Kidney (tissue), 14 donors: Measurements from ENCODE around the gene SMC5. TPM values are rescaled to one million over a fixed set of nuclear protein-coding genes. Genes with fewer than 3 reads are reported as not detected.

Experiments used
- DNase-seq, 5 donors: peaks; one replicate each; pipeline ENCODE4 v3.0.0-alpha.2; 2013 to 2020
- FAIRE-seq: peaks from 2 replicates; lab custom pipeline; 2012; peaks lifted over from hg19 to GRCh38; lab: Jason Lieb, UNC
- H3K27ac ChIP-seq, 2 donors: one replicate each; pipeline ENCODE4 v1.7.0; 2013; ENCODE audit warnings: low read depth in 2 of 2, low read length in 2 of 2, inconsistent platforms in 1 of 2
- H3K27me3 ChIP-seq: one replicate; pipeline ENCODE4 v1.7.1; 2013; ENCODE audit warnings: low read length, inconsistent platforms; ENCODE audit not compliant: control insufficient read depth, insufficient read depth
- H3K36me3 ChIP-seq, 3 donors: one replicate each; pipeline versions ENCODE4 v1.7.0 to v1.7.1; 2013; ENCODE audit warnings: low read length in 3 of 3, control low read depth in 1 of 3, inconsistent platforms in 1 of 3; ENCODE audit not compliant: insufficient read depth in 3 of 3, control insufficient read depth in 2 of 3
- H3K4me1 ChIP-seq, 3 donors: one replicate each; pipeline versions ENCODE4 v1.7.0 to v1.7.1; 2013; ENCODE audit warnings: low read length in 3 of 3, inconsistent platforms in 1 of 3, low read depth in 1 of 3; ENCODE audit not compliant: control insufficient read depth in 2 of 3, insufficient read depth in 2 of 3
- H3K4me3 ChIP-seq, 3 donors: one replicate each; pipeline versions ENCODE4 v1.7.0 to v1.8.1; 2013; ENCODE audit warnings: low read length in 3 of 3, control low read depth in 1 of 3, inconsistent platforms in 1 of 3
- H3K9ac ChIP-seq, 3 donors: one replicate each; pipeline versions ENCODE4 v1.7.0 to v1.7.1; 2013; ENCODE audit warnings: low read length in 3 of 3, control low read depth in 1 of 3, inconsistent platforms in 1 of 3
- H3K9me3 ChIP-seq, 3 donors: one replicate each; pipeline versions ENCODE4 v1.7.0 to v1.7.1; 2013; ENCODE audit warnings: low read length in 3 of 3, control low read depth in 1 of 3, inconsistent platforms in 1 of 3; ENCODE audit not compliant: control insufficient read depth in 2 of 3, insufficient read depth in 1 of 3
- CTCF ChIP-seq: IDR thresholded peaks from 3 replicates; pipeline ENCODE4 v1.5.1; 2012; ENCODE audit warnings: mild to moderate bottlenecking, moderate library complexity, borderline replicate concordance; ENCODE audit not compliant: insufficient read depth; ENCODE audit errors: extremely low read depth
- intact Hi-C: fragments of 100-400 bp; cut with DNase I; formaldehyde crosslinking; loops from one replicate; pipeline ENCODE4 v1.11.1; 2022
- polyA plus RNA-seq: library from polyadenylated mRNA; stranded (reverse); fragments of 350-450 nt; fragmentation: Illumina TruSeq; extraction: RNeasy Lipid Tissue Mini Kit (QIAGEN cat#74804); gene quantifications from one replicate; pipeline ENCODE4 v1.2.3, GENCODE V29; 2014; ENCODE audit warnings: low read depth, low replicate concordance; ENCODE audit not compliant: insufficient read depth
- total RNA-seq: library from RNA; stranded (reverse); fragmentation: NEBNext Ultra II Directional; extraction: Animal tissue kit (Norgen Biotek cat#: 25700); gene quantifications from one replicate; pipeline ENCODE4 v1.2.1, GENCODE V29; 2021
- donor health status: control.
- donor health status: control.
- donor health status: control.
- donor health status: control.
- donor health status: control.
- donor health status: DM: yes; HTN: yes; CAD: no.
- donor health status: Normal renal cell carcinoma (clear cell type).

Gene SMC5
- total and polyA plus RNA-seq, 2 donors from 2014 or later: 5.5 to 29.6 TPM

- peak; percentile 23 for TF ChIP-seq CTCF
- Histone ChIP-seq H3K27ac (no peak overlapping the region), H3K4me1 (peaks cover 0 to 2% (median 0%) of the 10 kb centered on the region in 3 donors), H3K36me3 (peaks cover 0 to 3% (median 0%) of the 10 kb centered on the region in 3 donors), H3K9me3 (no peaks in the 10 kb centered on the region), H3K27me3 (no peaks in the 10 kb centered on the region), H3K4me3 (no peak overlapping the region), H3K9ac (no peak overlapping the region)
- intact Hi-C loops: no loop called here
- peak in 2 of 5 donors; percentile 19 to 44 for DNase-seq
- peak; percentile 99 for FAIRE-seq
These were observed 81.8 kb downstream of the SMC5 start for GRCh38 chr9:70340572-70340971.

GRCh38 chr9:70347046-70347445 lies 88.3 kb downstream of the SMC5 start:
- Histone ChIP-seq H3K27me3 (no peaks in the 10 kb centered on the region), H3K9ac (no peak overlapping the region), H3K27ac (no peak overlapping the region), H3K36me3 (peaks cover 0 to 12% (median 2%) of the 10 kb centered on the region in 3 donors), H3K4me1 (peaks cover 0 to 2% (median 0%) of the 10 kb centered on the region in 3 donors), H3K4me3 (no peak overlapping the region), H3K9me3 (no peaks in the 10 kb centered on the region)
- peak; percentile 62 for FAIRE-seq
- no peak for TF ChIP-seq CTCF
- intact Hi-C loops: no loop called here
- peak in 2 of 5 donors; percentile 8 to 12 for DNase-seq

- intact Hi-C loops: no loop called here
- H3K36me3 ChIP-seq: peaks cover 0 to 12% (median 2%) of the 10 kb centered on the region in 3 donors
- H3K4me1 ChIP-seq: peaks cover 0 to 3% (median 0%) of the 10 kb centered on the region in 3 donors
- DNase-seq: no peak
- H3K27me3 ChIP-seq: no peaks in the 10 kb centered on the region
- no peak for TF ChIP-seq CTCF
- no peak for FAIRE-seq
- no peak overlapping the region for H3K4me3 ChIP-seq
- no peak overlapping the region for H3K9ac ChIP-seq
- no peak overlapping the region for H3K27ac ChIP-seq
- H3K9me3 ChIP-seq: no peaks in the 10 kb centered on the region
These were observed 93.6 kb downstream of the SMC5 start for GRCh38 chr9:70352356-70352755.

- H3K36me3 ChIP-seq: peaks cover 1 to 12% (median 2%) of the 10 kb centered on the region in 3 donors
- FAIRE-seq (peak; percentile 75), DNase-seq (peak in 1 of 5 donors; percentile 8)
- H3K27ac ChIP-seq: no peak overlapping the region
- TF ChIP-seq CTCF: peak; percentile 60
- H3K27me3 ChIP-seq: no peaks in the 10 kb centered on the region
- no peak overlapping the region for H3K9ac ChIP-seq
- H3K4me3 ChIP-seq: no peak overlapping the region
- intact Hi-C loops: no loop called here
- no peaks in the 10 kb centered on the region for H3K9me3 ChIP-seq
- peaks cover 0 to 3% (median 0%) of the 10 kb centered on the region in 3 donors for H3K4me1 ChIP-seq
These were observed 94.0 kb downstream of the SMC5 start for GRCh38 chr9:70352802-70353201.
